Lower lobe of right lung (tissue), 2 donors: ENCODE data around the gene AKAP7. TPM values are rescaled to one million over a fixed set of nuclear protein-coding genes. Genes with fewer than 3 reads are reported as not detected.

Source experiments
- ATAC-seq, 2 donors: fragments of 200-7000 bp; cut with Tn5 transposase; one replicate each; pipeline ENCODE4 v1.9.1; 2020 to 2022; ENCODE audit warnings: mild to moderate bottlenecking in 2 of 2, moderate library complexity in 2 of 2
- DNase-seq: peaks from one replicate; pipeline ENCODE4 v3.0.0-alpha.2; 2020
- H3K27ac ChIP-seq: fragments of 200-600 bp; one replicate; pipeline ENCODE4 v1.8.0; 2022
- H3K27me3 ChIP-seq: fragments of 200-600 bp; one replicate; pipeline ENCODE4 v1.8.0; 2022; ENCODE audit warnings: low read depth
- H3K36me3 ChIP-seq: fragments of 200-600 bp; one replicate; pipeline ENCODE4 v1.8.0; 2022; ENCODE audit warnings: mild to moderate bottlenecking
- H3K4me1 ChIP-seq: fragments of 200-600 bp; one replicate; pipeline ENCODE4 v1.8.0; 2022
- H3K4me3 ChIP-seq: fragments of 200-600 bp; one replicate; pipeline ENCODE4 v1.8.0; 2022; ENCODE audit warnings: mild to moderate bottlenecking
- H3K9me3 ChIP-seq: fragments of 200-600 bp; one replicate; pipeline ENCODE4 v1.8.0; 2022
- CTCF ChIP-seq: fragments of 200-600 bp; IDR thresholded peaks from one replicate; pipeline ENCODE4 v1.8.0; 2022; ENCODE audit warnings: antibody characterized with exemption, mild to moderate bottlenecking
- intact Hi-C: fragments of 100-400 bp; cut with DNase I; formaldehyde crosslinking; loops from one replicate; pipeline ENCODE4 v1.11.0; 2022
- total RNA-seq: library from RNA; stranded (reverse); fragmentation: NEBNext Ultra II Directional; extraction: Animal tissue kit (Norgen Biotek cat#: 25700); gene quantifications from one replicate; pipeline ENCODE4 v1.2.1, GENCODE V29; 2021
- donor health status: DM: no; HTN: yes; CAD: no; lungs with severe emphysema.

The AKAP7 gene
- total RNA-seq, 1 donor from 2014 or later, result 11.0 TPM

GRCh38 chr6:131199568-131200272, 64.5 kb downstream of the AKAP7 start:
- H3K9me3 ChIP-seq, result no peaks in the 10 kb centered on the region
- H3K27ac ChIP-seq, result peak overlapping the region; percentile 66
- no peak overlapping the region for H3K4me3 ChIP-seq
- intact Hi-C loops, result no loop called here
- peaks cover 7% of the 10 kb centered on the region for H3K36me3 ChIP-seq
- H3K4me1 ChIP-seq, result peaks cover 10% of the 10 kb centered on the region
- ATAC-seq, result peak; percentile 94 to 97
- TF ChIP-seq CTCF, result peak; percentile 68
- H3K27me3 ChIP-seq, result no peaks in the 10 kb centered on the region
- DNase-seq, result no peak

- Histone ChIP-seq H3K27ac (no peak overlapping the region), H3K36me3 (no peaks in the 10 kb centered on the region), H3K4me1 (no peaks in the 10 kb centered on the region), H3K9me3 (no peaks in the 10 kb centered on the region), H3K4me3 (no peak overlapping the region), H3K27me3 (no peaks in the 10 kb centered on the region)
- ATAC-seq (no peak), DNase-seq (no peak)
- TF ChIP-seq CTCF, result no peak
- intact Hi-C loops, result no loop called here
Measured at GRCh38 chr6:131205481-131206244, 70.4 kb downstream of the AKAP7 start.

- intact Hi-C loops, result no loop called here
- H3K4me3 ChIP-seq, result no peak overlapping the region
- H3K27ac ChIP-seq, result no peak overlapping the region
- no peak for TF ChIP-seq CTCF
- ATAC-seq (no peak), DNase-seq (no peak)
- no peaks in the 10 kb centered on the region for H3K9me3 ChIP-seq
- H3K4me1 ChIP-seq, result no peaks in the 10 kb centered on the region
- no peaks in the 10 kb centered on the region for H3K36me3 ChIP-seq
- H3K27me3 ChIP-seq, result no peaks in the 10 kb centered on the region
Measured at GRCh38 chr6:131206463-131207251, 71.4 kb downstream of the AKAP7 start.

GRCh38 chr6:131208787-131209186, 73.5 kb downstream of the AKAP7 start:
- H3K4me3 ChIP-seq, result no peak overlapping the region
- H3K36me3 ChIP-seq, result no peaks in the 10 kb centered on the region
- DNase-seq, result no peak
- TF ChIP-seq CTCF, result no peak
- peaks cover 4% of the 10 kb centered on the region for H3K4me1 ChIP-seq
- H3K27ac ChIP-seq, result no peak overlapping the region
- ATAC-seq, result no peak
- no peaks in the 10 kb centered on the region for H3K27me3 ChIP-seq
- no peaks in the 10 kb centered on the region for H3K9me3 ChIP-seq
- intact Hi-C loops, result no loop called here

- Histone ChIP-seq H3K36me3 (no peaks in the 10 kb centered on the region), H3K27me3 (no peaks in the 10 kb centered on the region), H3K4me1 (peaks cover 9% of the 10 kb centered on the region), H3K27ac (no peak overlapping the region), H3K4me3 (no peak overlapping the region), H3K9me3 (no peaks in the 10 kb centered on the region)
- TF ChIP-seq CTCF, result no peak
- no peak for DNase-seq
- intact Hi-C loops, result no loop called here
- ATAC-seq, result no peak
Measured at GRCh38 chr6:131210469-131210868, 75.2 kb downstream of the AKAP7 start.
